Choroid plexus epithelial cell (primary cell): ENCODE results near the gene CYP2B6.
A peak's percentile ranks its signal among the peaks of the same experiment; 100 is the strongest.
"Not testable (repeated sequence)": the region's sequence is repeated elsewhere in the genome, so short reads cannot be mapped to it uniquely, and the experiment has no call there.

ENCODE experiments used
- DNase-seq: peaks from one replicate; pipeline ENCODE4 v3.0.0-alpha.2; 2010; ENCODE audit warnings: low read depth
- H3K4me3 ChIP-seq: 2 replicates; pipeline ENCODE4 v1.5.1; 2011; ENCODE audit warnings: low read depth, mild to moderate bottlenecking, control low read depth, low read length, moderate library complexity
- CTCF ChIP-seq: conservative IDR thresholded peaks from 2 replicates; pipeline ENCODE4 v1.5.1; 2011; ENCODE audit warnings: low read depth, mild to moderate bottlenecking, control low read depth, inconsistent platforms, low read length, moderate library complexity

Gene CYP2B6

GRCh38 chr19:41029524-41030432, 38.7 kb downstream of the CYP2B6 start:
- no peak for TF ChIP-seq CTCF
- no peak overlapping the region for H3K4me3 ChIP-seq
- no peak for DNase-seq

- H3K4me3 ChIP-seq = no peak overlapping the region
- no peak for DNase-seq
- TF ChIP-seq CTCF = no peak
Measured at GRCh38 chr19:41030651-41031050, 39.6 kb downstream of the CYP2B6 start.

- no peak for TF ChIP-seq CTCF
- DNase-seq = peak; percentile 11
- no peak overlapping the region for H3K4me3 ChIP-seq
Measured at GRCh38 chr19:41031916-41032315, 40.8 kb downstream of the CYP2B6 start.

DNA sequence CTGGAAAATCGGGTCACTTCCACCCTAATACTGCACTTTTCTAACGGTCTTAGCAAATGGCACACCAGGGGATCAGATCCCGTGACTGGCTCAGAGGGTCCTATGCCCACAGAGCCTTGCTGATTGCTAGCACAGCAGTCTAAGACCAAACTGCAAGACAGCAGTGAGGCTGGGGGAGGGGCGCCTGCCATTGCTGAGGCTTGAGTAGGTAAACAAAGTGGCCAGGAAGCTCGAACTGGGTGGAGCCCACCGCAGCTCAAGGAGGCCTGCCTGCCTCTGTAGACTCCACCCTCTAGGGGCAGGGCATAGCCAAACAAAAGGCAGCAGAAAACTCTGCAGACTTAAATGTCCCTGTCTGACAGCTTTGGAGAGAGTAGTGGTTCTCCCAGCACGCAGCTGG, 42.2 kb downstream of the CYP2B6 start:
- not testable (repeated sequence) for H3K4me3 ChIP-seq, DNase-seq

DNA sequence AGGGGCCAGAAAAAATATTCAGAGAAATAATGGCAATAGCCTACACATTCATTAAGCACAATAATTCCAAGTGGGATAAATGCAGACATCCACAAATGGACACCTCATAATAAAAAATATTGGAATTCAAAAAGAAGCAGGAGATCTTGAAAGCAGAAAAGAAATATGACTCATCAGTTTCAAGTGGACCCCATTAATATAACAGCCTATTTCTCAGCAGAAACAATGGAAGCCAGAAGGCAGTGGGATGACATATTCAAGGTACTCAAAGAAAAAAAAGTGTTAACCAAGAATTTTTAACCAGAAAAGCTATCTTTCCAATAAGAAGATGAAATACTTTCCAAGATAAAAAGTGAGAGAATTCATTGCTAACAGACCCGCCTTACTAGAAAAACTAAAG, 48.7 kb downstream of the CYP2B6 start:
- DNase-seq = no peak
- H3K4me3 ChIP-seq = no peak overlapping the region
- TF ChIP-seq CTCF = no peak

DNA sequence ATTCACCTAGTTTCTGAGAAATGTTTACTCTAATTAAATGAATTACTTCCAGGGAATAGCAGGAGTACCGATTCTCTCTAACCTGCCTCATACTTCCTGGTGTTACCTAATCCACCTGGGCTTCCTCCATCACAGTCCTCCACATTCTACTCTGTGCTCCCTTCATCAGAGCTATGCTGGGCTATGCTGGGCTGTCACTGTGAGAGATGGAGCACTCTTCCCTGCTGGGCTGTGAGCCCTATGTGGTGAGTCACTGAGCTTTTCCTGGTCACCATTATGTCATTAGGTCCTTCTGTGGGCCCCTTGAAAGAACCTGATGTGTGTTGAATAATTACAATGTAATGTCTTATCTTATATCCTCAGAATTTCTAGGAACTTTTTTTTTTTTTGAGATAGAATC, 54.0 kb downstream of the CYP2B6 start:
- not testable (repeated sequence) for H3K4me3 ChIP-seq

GRCh38 chr19:41050426-41050825, 59.3 kb downstream of the CYP2B6 start:
- TF ChIP-seq CTCF = no peak
- no peak overlapping the region for H3K4me3 ChIP-seq
- no peak for DNase-seq

More for the DNA sequence above, 54.0 kb downstream of the CYP2B6 start:
- DNase-seq = not testable (repeated sequence)

DNA sequence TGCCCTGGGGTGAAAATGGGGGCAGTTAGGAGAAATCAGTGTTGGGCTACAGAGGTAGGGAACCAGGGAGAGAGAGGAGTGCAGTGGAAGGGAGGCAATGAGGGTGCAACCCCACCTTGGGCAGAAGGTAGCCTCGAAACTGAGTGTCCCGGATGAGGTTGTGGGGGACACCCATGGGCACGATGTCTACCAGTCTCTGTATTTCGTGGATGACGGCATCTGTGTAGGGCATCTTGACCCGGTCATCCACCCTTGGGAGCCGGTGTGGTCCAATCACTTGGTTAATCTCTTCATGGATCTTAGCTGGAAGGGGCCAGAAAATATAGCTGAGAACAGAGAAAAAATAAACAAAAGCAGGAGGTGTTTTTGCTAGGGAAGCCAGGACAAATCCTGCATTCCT, 61.1 kb downstream of the CYP2B6 start:
- DNase-seq, H3K4me3 ChIP-seq: not testable (repeated sequence)

DNA sequence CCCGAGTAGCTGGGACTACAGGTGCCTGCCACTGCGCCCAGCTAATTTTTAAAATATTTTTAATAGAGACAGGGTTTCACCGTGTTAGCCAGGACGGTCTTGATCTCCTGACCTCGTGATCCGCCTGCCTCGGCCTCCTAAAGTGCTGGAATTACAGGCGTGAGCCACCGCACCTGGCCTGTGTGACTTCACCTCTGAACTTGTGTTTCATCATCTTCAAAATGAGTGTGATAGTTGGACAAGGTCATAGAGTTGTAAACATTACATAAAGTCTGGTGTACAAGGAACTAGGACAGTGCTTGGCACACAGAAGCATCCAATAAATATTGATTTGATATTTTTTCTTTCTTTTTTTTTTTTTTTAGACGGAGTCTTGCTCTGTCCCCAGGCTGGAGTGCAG, 62.2 kb downstream of the CYP2B6 start:
- not testable (repeated sequence) for H3K4me3 ChIP-seq, DNase-seq
